ENCODE measurements around the gene FAM162B.
"Not testable (repeated sequence)": the region's sequence is repeated elsewhere in the genome, so short reads cannot be mapped to it uniquely, and the experiment has no call there.

Gene FAM162B

GRCh38 chr6:116737004-116737403 is 28.5 kb downstream of the FAM162B start:
- no peak overlapping the region for H3K4me3 ChIP-seq (ENCODE audit: low read length in 2 of 2)
- H3K27ac ChIP-seq (ENCODE audit: low read depth in 2 of 2, low read length in 2 of 2): no peak overlapping the region
- H3K36me3 ChIP-seq (ENCODE audit: control insufficient read depth in 2 of 2, insufficient read depth in 2 of 2, low read length in 2 of 2): peaks cover 2% of the 10 kb centered on the region in 2 donors
- H3K4me1 ChIP-seq (ENCODE audit: control insufficient read depth in 2 of 2, insufficient read depth in 2 of 2, low read length in 2 of 2): no peaks in the 10 kb centered on the region
- H3K27me3 ChIP-seq (ENCODE audit: control insufficient read depth in 2 of 2, insufficient read depth in 2 of 2, low read length in 2 of 2): no peaks in the 10 kb centered on the region
- H3K9ac ChIP-seq (ENCODE audit: low read depth in 1 of 2, low read length in 2 of 2): no peak overlapping the region
- no peaks in the 10 kb centered on the region for H3K9me3 ChIP-seq (ENCODE audit: control insufficient read depth in 2 of 2, low read length in 2 of 2)

GRCh38 chr6:116730513-116730912 is 35.0 kb downstream of the FAM162B start:
- H3K9me3 ChIP-seq (ENCODE audit: control insufficient read depth in 2 of 2, low read length in 2 of 2): no peaks in the 10 kb centered on the region
- no peaks in the 10 kb centered on the region for H3K27me3 ChIP-seq (ENCODE audit: control insufficient read depth in 2 of 2, insufficient read depth in 2 of 2, low read length in 2 of 2)
- H3K36me3 ChIP-seq (ENCODE audit: control insufficient read depth in 2 of 2, insufficient read depth in 2 of 2, low read length in 2 of 2): peaks cover 5 to 19% of the 10 kb centered on the region in 2 donors
- no peaks in the 10 kb centered on the region for H3K4me1 ChIP-seq (ENCODE audit: control insufficient read depth in 2 of 2, insufficient read depth in 2 of 2, low read length in 2 of 2)
- no peak overlapping the region for H3K4me3 ChIP-seq (ENCODE audit: low read length in 2 of 2)
- no peak overlapping the region for H3K27ac ChIP-seq (ENCODE audit: low read depth in 2 of 2, low read length in 2 of 2)
- H3K9ac ChIP-seq (ENCODE audit: low read depth in 1 of 2, low read length in 2 of 2): no peak overlapping the region

- no peaks in the 10 kb centered on the region for H3K9me3 ChIP-seq (ENCODE audit: control insufficient read depth in 2 of 2, low read length in 2 of 2)
- no peak overlapping the region for H3K4me3 ChIP-seq (ENCODE audit: low read length in 2 of 2)
- peaks cover 8 to 22% of the 10 kb centered on the region in 2 donors for H3K36me3 ChIP-seq (ENCODE audit: control insufficient read depth in 2 of 2, insufficient read depth in 2 of 2, low read length in 2 of 2)
- no peaks in the 10 kb centered on the region for H3K27me3 ChIP-seq (ENCODE audit: control insufficient read depth in 2 of 2, insufficient read depth in 2 of 2, low read length in 2 of 2)
- no peak overlapping the region for H3K9ac ChIP-seq (ENCODE audit: low read depth in 1 of 2, low read length in 2 of 2)
- H3K4me1 ChIP-seq (ENCODE audit: control insufficient read depth in 2 of 2, insufficient read depth in 2 of 2, low read length in 2 of 2): no peaks in the 10 kb centered on the region
- no peak overlapping the region for H3K27ac ChIP-seq (ENCODE audit: low read depth in 2 of 2, low read length in 2 of 2)
Observed at GRCh38 chr6:116726947-116727346, 38.6 kb downstream of the FAM162B start.

GRCh38 chr6:116714761-116715160 is 50.8 kb downstream of the FAM162B start:
- Histone ChIP-seq H3K27me3 (ENCODE audit: control insufficient read depth in 2 of 2, insufficient read depth in 2 of 2, low read length in 2 of 2) (no peaks in the 10 kb centered on the region), H3K4me3 (ENCODE audit: low read length in 2 of 2) (no peak overlapping the region), H3K27ac (ENCODE audit: low read depth in 2 of 2, low read length in 2 of 2) (no peak overlapping the region), H3K36me3 (ENCODE audit: control insufficient read depth in 2 of 2, insufficient read depth in 2 of 2, low read length in 2 of 2) (peaks cover 0 to 24% of the 10 kb centered on the region in 2 donors), H3K9me3 (ENCODE audit: control insufficient read depth in 2 of 2, low read length in 2 of 2) (no peaks in the 10 kb centered on the region), H3K4me1 (ENCODE audit: control insufficient read depth in 2 of 2, insufficient read depth in 2 of 2, low read length in 2 of 2) (no peaks in the 10 kb centered on the region), H3K9ac (ENCODE audit: low read depth in 1 of 2, low read length in 2 of 2) (no peak overlapping the region)

GRCh38 chr6:116714296-116714695 is 51.2 kb downstream of the FAM162B start:
- H3K9ac ChIP-seq (ENCODE audit: low read depth in 1 of 2, low read length in 2 of 2): no peak overlapping the region
- H3K4me1 ChIP-seq (ENCODE audit: control insufficient read depth in 2 of 2, insufficient read depth in 2 of 2, low read length in 2 of 2): no peaks in the 10 kb centered on the region
- H3K36me3 ChIP-seq (ENCODE audit: control insufficient read depth in 2 of 2, insufficient read depth in 2 of 2, low read length in 2 of 2): peaks cover 0 to 24% of the 10 kb centered on the region in 2 donors
- no peak overlapping the region for H3K4me3 ChIP-seq (ENCODE audit: low read length in 2 of 2)
- no peak overlapping the region for H3K27ac ChIP-seq (ENCODE audit: low read depth in 2 of 2, low read length in 2 of 2)
- no peaks in the 10 kb centered on the region for H3K27me3 ChIP-seq (ENCODE audit: control insufficient read depth in 2 of 2, insufficient read depth in 2 of 2, low read length in 2 of 2)
- no peaks in the 10 kb centered on the region for H3K9me3 ChIP-seq (ENCODE audit: control insufficient read depth in 2 of 2, low read length in 2 of 2)

GRCh38 chr6:116705917-116706316 is 59.6 kb downstream of the FAM162B start:
- H3K4me1 ChIP-seq (ENCODE audit: control insufficient read depth in 2 of 2, insufficient read depth in 2 of 2, low read length in 2 of 2): no peaks in the 10 kb centered on the region
- no peaks in the 10 kb centered on the region for H3K27me3 ChIP-seq (ENCODE audit: control insufficient read depth in 2 of 2, insufficient read depth in 2 of 2, low read length in 2 of 2)
- no peaks in the 10 kb centered on the region for H3K9me3 ChIP-seq (ENCODE audit: control insufficient read depth in 2 of 2, low read length in 2 of 2)
- peaks cover 0 to 16% of the 10 kb centered on the region in 2 donors for H3K36me3 ChIP-seq (ENCODE audit: control insufficient read depth in 2 of 2, insufficient read depth in 2 of 2, low read length in 2 of 2)
- H3K9ac ChIP-seq (ENCODE audit: low read depth in 1 of 2, low read length in 2 of 2): no peak overlapping the region
- no peak overlapping the region for H3K4me3 ChIP-seq (ENCODE audit: low read length in 2 of 2)
- H3K27ac ChIP-seq (ENCODE audit: low read depth in 2 of 2, low read length in 2 of 2): no peak overlapping the region

- not testable (repeated sequence) for H3K27me3 ChIP-seq (ENCODE audit: control insufficient read depth in 2 of 2, insufficient read depth in 2 of 2, low read length in 2 of 2); H3K4me1 ChIP-seq (ENCODE audit: control insufficient read depth in 2 of 2, insufficient read depth in 2 of 2, low read length in 2 of 2); H3K9me3 ChIP-seq (ENCODE audit: control insufficient read depth in 2 of 2, low read length in 2 of 2); H3K4me3 ChIP-seq (ENCODE audit: low read length in 2 of 2); H3K27ac ChIP-seq (ENCODE audit: low read depth in 2 of 2, low read length in 2 of 2); H3K9ac ChIP-seq (ENCODE audit: low read depth in 1 of 2, low read length in 2 of 2)
- H3K36me3 ChIP-seq (ENCODE audit: control insufficient read depth in 2 of 2, insufficient read depth in 2 of 2, low read length in 2 of 2): peaks cover 0 to 17% of the 10 kb centered on the region in 2 donors
Observed at GRCh38 chr6:116703888-116704287, 61.6 kb downstream of the FAM162B start.
